Pulmonary artery endothelial cell (primary cell): ENCODE measurements around the gene ATP6V1B1. TPM values are rescaled to one million over a fixed set of nuclear protein-coding genes. Genes with fewer than 3 reads are reported as not detected.

Experiments used
- DNase-seq: peaks from one replicate; pipeline ENCODE4 v3.0.0-alpha.2; 2011; ENCODE audit warnings: low read depth, low spot score
- total RNA-seq: library from RNA; depleted of rRNA; stranded (reverse); fragments of >200 nt; gene quantifications from 2 replicates; pipeline ENCODE4 v1.2.3, GENCODE V29; 2014

ATP6V1B1 gene
- total RNA-seq, 1 donor from 2014 or later = not detected

DNA sequence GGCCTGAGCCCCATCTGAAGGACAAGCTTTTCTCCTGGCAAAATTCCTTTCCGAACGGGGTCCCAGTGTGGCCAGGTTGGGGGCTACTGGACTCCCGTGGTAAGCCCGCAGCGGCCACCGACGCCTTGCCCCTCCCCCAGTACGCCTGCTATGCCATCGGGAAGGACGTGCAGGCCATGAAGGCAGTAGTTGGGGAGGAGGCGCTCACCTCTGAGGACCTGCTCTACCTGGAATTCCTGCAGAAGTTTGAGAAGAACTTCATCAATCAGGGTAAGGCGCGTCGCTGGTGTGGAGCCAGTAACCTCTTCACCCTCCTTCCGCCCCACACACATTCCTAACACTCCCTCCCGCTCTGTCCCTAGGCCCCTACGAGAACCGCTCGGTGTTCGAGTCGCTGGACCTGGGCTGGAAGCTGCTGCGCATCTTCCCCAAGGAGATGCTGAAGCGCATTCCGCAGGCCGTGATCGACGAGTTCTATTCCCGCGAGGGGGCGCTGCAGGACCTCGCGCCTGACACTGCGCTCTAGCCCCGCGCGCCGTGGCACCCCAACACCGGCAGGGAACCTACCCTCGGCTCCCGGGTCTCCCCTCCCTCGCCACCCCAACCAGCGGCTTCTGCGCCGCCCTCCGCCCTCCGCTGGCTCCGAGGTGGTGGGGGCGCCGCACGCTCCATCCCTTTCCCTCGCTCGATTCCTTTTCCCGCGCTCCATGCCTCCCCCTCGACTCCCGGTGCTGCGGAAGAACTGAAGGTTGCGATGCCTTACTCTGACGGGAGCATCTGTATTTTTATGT is 29.1 kb downstream of the ATP6V1B1 start:
- no peak for DNase-seq

DNA sequence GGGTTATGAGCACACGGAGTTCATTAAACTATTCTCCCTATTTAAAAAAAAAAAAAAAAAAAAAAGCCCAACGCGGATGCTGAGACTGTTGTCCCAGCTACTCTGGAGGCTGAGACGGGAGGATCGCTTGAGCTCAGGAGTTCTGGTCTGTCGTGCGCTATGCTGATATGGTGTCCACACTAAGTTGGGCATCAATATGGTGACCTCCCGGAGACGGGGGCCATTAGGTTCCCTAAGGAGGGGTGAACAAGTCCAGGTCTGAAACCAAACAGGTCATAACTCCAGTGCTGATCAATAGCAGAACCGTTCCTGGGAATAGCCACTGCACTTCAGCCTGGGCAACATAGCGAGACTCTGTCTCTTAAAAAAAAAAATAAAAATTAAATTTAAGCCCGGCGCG is 29.8 kb downstream of the ATP6V1B1 start:
- no peak for DNase-seq

DNA sequence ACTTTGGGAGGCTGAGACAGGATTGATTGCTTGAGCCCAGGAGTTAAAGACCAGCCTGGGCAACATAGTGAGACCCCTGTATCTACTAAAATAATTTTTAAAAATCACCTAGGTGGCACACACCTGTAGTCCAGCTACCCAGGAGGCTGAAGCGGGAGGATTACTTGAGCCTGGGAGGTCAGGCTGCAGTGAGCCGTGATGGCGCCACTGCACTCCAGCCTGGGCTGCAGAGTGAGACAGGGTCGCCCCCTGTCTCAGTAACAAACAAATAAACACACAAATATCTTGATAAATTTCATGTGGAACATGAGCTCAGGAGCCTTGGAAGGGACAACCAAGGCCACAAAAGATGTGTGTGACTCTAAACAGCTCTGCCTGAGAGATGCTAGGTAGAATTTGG is 31.0 kb downstream of the ATP6V1B1 start:
- no peak for DNase-seq

DNA sequence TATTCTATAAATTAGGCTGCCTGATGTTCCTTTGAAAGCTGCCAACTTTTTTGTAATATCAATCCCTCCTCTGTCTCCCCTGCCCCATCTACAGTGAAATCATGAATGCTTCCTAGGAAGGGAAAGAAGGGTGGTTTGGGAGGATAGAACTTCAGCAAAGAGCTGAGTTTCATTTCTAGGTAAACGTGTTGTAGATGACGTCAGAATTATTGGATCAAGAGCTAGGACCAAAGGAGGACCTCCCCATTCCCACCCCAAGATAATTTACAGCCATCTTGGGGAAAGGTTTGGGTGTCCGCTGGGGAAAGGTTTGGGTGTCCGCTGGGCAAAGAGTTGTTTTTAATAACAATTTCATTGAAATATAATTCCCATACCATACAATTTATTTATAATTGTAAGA is 31.5 kb downstream of the ATP6V1B1 start:
- DNase-seq = no peak

DNA sequence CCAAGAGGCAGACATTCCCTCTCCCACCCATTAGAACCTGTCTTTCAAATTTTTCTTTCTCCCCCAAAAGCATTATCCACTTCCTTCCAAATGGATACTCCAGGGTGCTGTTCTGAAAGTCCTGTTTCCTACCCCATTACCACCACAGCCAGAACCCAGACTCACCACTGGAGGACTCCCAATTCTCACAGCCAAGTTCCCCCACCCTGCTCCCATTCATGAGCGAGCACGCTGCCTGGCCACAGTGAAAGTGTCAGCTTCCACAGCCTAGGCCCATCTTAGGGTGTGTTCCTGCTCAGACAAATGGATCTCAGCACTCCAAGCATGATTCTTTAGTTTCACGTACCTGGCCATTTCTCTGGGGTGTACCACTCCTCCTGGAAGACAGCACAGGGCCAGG is 38.9 kb downstream of the ATP6V1B1 start:
- DNase-seq = no peak

DNA sequence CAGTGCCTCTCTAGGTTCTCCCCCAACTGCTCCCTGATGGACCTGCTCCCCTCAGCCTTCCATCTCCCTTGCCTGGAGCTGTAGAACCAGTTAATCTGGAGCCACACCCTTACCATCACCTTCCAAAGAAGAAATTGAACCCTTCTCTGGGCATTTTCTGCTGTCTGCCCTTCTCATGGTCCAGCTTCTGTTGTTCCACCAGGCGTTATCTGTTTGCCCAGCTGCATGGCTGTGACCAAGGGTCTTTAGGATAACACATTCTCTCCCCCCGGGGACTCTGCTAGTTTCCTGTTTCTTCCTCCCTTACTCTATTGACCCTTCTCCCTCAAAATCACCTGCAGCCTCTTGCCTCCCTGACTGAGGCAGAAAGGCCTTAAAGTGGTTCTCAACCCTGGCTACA is 39.5 kb downstream of the ATP6V1B1 start:
- no peak for DNase-seq

DNA sequence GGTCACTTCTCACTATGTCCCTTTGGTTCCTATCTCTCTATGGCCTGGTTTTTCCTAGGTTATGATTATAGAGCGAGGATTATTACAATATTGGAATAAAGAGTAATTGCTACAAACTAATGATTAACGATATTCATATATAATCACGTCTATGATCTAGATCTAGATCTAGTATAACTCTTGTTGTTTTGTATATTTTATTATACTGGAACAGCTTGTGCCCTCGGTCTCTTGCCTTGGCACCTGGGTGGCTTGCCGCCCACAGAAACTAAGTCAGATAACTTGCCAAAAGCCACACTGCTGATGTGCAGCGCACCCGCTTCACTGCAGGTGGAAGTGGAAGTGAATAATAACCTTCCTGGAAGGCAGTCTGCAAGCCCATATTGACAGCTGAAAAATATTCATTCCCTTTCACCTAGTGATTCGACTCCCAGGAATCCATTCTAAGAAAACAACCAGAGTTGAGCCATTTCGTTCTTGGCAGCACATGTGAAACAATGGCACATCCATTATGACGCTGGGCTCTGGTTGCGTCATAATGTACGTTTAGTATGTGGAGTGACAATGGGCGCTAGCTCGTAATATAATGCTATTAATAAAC is 42.0 kb downstream of the ATP6V1B1 start:
- DNase-seq = no peak

DNA sequence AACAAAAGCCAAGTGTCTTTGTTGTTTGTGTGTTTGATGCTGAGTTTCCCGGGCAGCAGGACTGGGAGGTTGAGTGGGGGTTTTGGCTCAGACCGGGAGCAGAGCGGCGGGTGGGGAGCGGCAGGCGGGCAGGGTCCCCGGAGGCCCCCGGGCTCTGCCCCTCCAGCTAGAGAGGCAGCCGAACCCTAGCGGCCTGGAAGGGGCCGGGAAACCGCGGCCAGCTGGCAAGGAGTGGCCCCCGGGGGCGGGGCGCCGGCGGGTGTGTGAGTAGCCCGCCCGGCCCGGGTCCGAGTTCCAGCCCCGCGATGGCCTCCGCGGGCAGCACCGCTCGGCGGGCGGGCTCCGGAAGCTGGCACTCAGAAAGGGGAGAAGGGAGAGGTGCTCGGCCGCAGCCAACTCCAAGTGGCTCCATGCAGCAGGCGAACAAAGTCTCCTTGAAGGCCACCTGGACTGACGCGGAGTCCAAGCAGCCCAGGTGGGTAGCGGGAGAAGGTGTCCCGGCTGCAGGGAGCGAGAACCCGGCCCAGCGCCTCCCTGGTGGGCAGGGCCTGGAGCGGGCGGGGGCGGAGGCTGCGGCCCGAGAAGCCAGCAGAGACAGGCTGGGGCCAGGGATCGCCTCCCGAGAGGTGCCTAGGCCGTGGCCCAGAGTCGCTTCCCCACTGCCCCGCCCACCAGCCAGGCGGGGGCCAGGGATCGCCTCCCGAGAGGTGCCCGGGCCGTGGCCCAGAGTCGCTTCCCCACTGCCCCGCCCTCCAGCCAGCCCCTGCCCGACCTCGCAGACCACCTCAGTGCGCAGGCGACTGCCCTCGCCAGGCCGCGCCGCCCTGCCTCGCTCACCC is 42.9 kb downstream of the ATP6V1B1 start, which contains the start of gene ANKRD53:
Gene ANKRD53 (plus strand): TSS at position 290 of the 839 bp plus-strand sequence. CDS start 16 bp downstream, at position 306.
- DNase-seq = no peak

DNA sequence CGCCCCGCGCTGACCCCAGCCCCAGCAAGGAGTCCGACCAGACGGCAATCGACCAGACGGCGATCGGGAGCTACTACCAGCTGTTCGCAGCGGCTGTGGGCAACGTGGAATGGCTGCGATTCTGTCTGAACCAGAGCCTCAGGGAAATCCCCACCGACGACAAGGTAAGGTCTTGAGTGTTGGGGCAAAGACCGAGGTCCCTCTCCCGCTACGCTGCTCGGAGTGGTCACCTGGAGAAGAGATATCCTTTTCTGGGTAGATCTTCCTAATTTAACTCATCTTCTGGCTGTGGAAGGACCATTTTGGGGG is 43.4 kb downstream of the ATP6V1B1 start:
- no peak for DNase-seq

DNA sequence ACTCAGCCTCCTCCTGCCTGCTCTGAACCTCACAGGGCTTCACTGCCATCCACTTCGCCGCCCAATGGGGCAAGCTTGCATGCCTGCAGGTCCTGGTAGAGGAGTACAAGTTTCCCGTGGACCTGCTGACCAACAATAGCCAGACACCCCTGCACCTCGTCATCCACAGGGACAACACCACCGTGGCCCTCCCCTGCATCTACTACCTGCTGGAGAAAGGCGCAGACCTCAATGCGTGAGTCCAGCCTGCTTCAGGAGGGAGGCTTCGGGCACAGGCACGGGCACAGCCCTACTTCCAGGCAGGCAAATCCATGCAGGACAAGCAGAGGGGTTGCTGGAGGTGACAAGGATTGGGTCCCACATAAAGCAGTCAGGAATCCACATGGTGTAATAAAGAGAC is 43.9 kb downstream of the ATP6V1B1 start:
- DNase-seq = no peak

DNA sequence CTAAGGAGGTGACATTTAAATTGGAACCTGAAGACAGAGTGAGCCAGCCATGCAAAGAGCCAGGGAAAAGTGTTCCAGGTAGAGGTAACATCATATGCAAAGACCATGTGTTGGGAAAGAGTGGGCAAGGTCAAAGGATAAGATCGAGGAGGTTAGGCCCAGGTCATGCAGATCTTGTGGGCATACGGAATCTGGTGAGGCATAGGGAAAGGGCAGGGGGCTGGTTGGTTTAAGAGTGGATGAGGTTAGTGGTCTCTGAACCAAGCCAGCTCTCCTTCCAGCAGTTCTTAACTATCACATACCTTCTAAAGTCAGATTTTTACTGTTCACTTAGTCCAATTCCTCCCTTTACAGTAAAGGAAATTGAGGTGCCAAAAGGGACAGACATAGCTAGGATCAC is 45.7 kb downstream of the ATP6V1B1 start:
- DNase-seq = no peak

DNA sequence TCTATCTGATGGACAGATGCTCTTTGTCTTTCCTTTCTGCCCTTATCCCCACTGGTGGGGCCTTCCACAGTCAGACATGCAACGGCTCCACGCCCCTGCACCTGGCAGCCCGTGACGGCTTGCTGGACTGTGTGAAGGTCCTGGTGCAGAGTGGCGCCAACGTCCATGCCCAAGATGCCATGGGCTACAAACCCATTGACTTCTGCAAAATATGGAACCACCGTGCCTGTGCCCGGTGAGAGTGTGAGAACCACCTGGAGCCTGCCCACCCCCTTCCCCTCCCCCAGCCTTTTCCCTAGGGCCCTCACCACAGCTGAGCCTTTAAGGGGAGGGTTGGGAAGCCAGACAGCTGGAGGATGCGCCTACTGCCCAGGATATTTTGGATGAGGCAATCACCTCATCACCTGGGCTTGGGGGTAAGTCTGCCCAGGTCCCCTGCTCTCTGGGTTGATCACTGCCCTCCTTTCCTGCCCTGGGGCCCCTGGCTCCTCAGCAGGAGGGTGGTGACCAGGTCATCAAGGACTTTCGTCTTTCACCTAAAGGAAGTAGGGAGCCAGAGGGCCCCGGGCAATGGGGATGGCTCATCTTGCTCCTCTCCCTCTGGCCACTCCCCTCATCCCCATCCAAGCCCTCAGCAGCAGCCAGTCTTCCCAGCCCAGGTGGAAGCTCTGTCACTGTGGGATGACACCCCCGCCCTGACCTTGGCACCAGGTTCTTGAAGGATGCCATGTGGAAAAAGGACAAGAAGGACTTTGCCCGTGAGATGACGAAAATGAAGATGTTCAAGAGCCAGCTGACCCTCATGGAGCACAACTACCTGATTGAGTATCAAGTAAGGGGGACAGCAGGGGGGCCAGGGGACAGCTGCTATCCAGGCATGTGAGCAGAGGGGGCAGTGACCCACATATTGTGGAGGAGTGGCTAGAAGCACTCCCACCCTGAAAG is 46.4 kb downstream of the ATP6V1B1 start:
- DNase-seq = no peak

DNA sequence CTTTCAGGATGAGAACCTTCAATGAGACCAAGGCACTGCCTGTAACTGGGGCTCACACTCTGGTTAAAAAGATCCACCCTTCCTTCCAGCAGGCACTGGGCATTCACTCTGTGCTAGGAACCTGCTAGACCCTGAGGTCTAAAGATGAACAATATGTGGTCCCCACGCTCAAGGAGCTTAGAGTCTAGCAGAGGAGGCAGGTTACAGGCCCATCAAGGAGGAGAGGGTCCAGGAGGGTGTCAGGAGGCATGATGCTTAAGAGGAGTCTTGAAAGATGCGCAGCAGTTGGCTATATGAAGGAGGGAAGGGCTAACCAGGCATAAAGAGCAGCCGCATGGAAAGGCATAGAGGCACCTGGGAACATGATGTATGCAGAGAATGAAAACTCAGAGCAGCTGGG is 47.3 kb downstream of the ATP6V1B1 start:
- DNase-seq = no peak

DNA sequence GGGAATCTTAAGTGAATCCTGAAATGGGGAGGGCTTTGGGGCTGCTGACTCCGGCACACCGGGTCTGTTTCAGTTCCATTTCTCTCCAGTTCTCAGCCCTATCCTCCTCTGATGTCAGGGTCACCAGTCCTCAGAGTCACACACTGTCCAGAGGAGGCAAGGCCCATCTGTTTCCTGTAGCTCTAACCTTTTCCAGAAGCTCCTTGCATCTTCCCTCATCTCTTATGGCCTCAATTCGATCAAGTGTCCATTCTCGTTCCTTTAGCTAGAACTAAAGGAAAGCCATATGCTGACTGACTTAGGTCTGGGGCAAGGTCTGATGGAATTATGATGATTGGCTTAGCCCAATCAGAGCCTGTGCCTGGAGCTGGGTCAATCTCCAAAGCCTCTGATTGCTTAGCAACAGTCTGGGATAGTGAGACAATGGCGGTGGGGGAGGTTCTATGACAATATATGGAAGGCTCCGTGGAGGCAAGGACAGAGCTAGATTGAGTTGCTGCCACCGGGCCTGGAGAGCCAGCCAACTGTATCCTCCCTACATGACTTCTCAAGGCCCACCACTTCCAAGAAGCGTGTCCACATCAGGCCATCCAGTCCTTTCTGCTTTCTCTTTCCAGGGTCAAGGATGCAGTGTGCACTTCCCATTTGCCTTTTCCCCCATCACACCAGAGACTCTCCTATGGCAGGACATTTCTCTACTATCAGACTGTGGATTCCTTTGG is 48.0 kb downstream of the ATP6V1B1 start:
- no peak for DNase-seq

DNA sequence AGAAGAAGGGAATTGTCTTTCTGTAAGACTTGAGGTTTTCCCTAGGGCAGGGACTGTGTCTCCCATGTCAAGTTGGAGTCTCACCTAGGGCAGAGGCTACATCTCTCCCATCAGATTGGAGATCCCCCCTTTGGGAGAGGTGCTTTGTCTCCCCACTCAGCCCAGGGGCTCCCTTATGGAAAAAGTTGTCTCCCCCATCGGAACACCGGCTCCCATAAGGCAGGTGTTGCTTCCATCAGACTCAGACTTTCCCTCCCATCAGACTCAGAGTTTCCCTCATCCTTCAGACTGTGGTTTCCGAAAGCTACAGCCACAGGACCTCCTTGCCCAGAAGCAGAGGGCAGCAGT is 48.5 kb downstream of the ATP6V1B1 start:
- DNase-seq = no peak

DNA sequence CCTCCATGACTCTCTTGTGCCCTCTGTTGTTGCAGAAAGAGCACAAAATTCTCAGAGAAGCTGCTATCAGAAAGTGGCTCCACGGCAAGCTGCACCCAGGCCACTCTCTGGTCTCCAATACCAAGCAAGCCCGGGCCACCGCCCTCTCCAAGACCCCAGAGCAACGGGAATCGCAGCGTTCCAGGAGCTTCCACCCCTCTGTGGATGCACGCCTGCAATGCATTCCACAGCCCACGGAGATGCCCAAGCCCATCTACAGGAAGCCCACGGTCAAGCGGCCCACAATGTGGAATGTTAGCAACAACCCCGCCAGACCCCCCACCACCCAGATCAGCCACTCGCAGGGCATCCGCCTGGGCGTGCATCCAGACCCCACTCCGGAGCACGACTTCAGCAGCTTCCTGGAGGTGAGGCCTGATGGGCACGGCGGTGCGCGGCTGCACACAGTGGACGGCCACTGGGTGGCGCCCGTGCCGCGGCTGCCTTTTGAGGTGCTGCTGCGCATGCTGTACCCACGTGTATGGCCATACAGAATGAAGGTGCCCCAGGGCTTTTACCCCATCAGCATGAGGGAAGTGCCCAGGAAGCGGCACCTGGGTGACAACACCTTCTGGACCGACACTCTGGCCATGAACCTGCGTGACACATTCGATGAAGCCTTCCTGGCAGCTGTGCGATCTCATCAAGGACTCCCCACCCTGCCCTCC is 49.0 kb downstream of the ATP6V1B1 start:
- DNase-seq = no peak

DNA sequence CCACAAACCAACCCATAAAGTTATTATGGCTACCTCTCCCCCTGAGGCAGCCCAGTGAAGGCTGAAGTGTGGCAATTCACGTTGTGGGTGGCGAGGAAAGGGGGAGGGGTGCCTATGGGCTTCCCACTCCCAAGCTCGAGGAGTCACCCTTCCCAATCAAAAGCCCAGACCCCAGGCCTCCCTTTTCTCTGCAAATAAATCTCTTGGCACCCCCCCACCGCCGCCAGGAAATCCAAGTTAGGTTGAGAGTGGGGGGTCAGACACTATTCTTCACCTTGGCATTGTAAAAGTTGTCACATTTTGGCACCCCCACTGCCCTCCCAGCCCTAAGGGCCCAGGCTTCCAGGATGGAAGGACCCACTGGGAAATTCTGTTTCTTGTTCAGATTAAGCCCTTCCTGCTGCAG is 49.6 kb downstream of the ATP6V1B1 start:
- no peak for DNase-seq

DNA sequence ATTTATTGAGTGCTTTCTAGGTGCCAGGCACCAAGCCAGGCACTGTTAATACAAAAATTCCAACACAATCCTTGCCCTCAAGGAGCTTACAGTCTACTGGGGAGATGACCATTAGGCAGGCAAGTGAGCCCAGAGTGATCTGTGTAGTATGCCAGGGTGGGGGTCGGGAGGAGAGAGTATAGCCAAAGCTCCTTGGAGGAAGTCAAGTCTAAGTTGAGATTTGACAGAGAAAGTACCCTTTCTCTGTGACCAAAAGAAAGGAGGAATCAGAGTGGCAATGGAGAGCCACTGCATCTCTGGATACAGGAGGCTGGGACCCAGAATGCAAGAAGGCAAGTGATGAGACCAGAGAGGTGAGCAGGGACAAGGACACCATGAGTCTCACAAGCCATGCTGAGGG is 50.3 kb downstream of the ATP6V1B1 start:
- no peak for DNase-seq

DNA sequence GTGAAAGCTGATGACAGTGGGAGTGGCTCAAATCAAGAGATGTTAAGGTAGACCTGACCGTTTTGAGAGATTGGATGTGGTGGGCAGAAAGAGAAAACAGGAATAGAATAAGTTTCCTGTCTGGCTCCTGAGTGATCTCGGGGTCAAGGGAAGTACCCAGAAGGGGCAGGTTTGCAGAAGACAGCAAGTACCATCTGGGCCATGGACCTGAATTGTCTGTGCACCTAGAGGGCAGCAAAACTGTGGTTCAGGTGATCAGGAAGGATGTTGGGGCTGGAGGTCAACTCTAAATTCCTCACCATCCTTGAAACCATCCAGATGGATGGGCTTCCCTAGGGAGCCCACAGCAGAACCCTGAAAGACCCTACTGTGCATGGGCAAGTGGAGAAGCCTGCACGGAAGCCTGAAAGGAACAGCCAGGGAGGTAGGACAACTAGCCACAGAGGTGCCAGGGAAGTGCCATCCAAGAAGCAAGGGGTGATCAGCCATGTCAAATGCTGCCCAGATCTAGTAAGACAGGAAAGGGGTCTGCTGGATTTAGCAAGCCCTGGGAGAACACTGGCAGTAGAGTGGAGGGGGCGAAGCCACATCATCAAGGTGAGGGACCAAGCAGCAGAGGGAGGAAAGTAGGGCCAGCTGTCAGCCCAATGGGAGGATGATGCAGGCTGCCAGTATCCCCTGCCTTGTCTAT is 50.9 kb downstream of the ATP6V1B1 start:
- DNase-seq = no peak

DNA sequence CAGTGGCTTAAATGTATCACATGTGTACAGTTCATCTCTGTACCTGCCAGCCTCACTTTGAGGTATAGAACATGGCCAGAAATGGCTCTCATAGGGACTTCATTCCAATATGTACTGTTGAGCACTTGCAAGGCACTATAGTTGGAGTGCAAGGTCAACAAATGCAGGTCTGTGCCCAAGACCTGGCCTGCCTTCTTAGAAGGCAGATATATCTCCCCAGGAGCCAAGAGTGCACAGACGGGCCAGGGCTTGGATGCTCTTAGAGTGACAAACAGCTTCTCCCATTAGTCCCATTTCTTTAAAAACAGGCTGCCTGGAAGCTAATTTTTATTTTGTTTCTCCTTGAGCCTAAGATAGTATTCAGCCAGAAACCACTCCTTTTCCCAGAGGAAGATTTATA is 51.7 kb downstream of the ATP6V1B1 start:
- DNase-seq = no peak
